K562 (cell line): ENCODE results near the gene TSR3. TPM values are rescaled to one million over a fixed set of nuclear protein-coding genes. Genes with fewer than 3 reads are reported as not detected.

Experiments used
- ATAC-seq: fragments of 200-7000 bp; cut with Tn5 transposase; 3 replicates; pipeline ENCODE4 v1.9.1; 2020; ENCODE audit warnings: moderate library complexity
- BruUV-seq: library from RNA; stranded (reverse); fragments of 400-500 nt; replicated peaks from 2 replicates; lab custom pipeline; 2021; lab: Mats Ljungman, UMichigan
- CTCF ChIA-PET: fragments of 300-600 bp; formaldehyde crosslinking; extraction: SDS; loops from one replicate; lab custom pipeline; 2021; ENCODE audit warnings: low intra/inter-chr PET ratio; lab: Yijun Ruan, JAX
- POLR2A ChIA-PET: fragments of 300-600, 350-650 bp; sonication (Branson Sonifier 250); formaldehyde crosslinking; extraction: SDS; loops from one replicate; lab custom pipeline; 2021; ENCODE audit warnings: antibody characterized with exemption, inconsistent platforms; lab: Yijun Ruan, JAX
- DNase-seq, 4 experiments: peaks; one replicate each; pipeline versions ENCODE4 v3.0.0 to v3.0.0-alpha.2; 2011 to 2018; ENCODE audit warnings: low spot score in 3 of 4, mixed read lengths in 3 of 4; ENCODE audit errors: extremely low read depth in 1 of 4
- FAIRE-seq: peaks from 2 replicates; lab custom pipeline; 2011; peaks lifted over from hg19 to GRCh38; lab: Jason Lieb, UNC
- H2AFZ ChIP-seq: 2 replicates; pipeline ENCODE4 v1.6.0; 2011; ENCODE audit warnings: low read depth, low read length, control low read depth, inconsistent platforms
- H3K27ac ChIP-seq: fragments of 200-600 bp; 3 replicates; pipeline ENCODE4 v1.8.0; 2011; ENCODE audit warnings: low read depth, mild to moderate bottlenecking, control low read depth, inconsistent platforms, low read length, moderate library complexity, mixed read lengths; ENCODE audit errors: extremely low read depth
- H3K27me3 ChIP-seq, 2 experiments: fragments of 300-600 bp in 1 of 2; 2 replicates in 1 of 2; 3 replicates in 1 of 2; pipeline versions ENCODE4 v1.6.0 to v1.8.0; 2011; ENCODE audit warnings: inconsistent platforms in 2 of 2, low read length in 2 of 2, mild to moderate bottlenecking in 1 of 2, mixed read lengths in 1 of 2, moderate library complexity in 1 of 2; ENCODE audit not compliant: control insufficient read depth in 2 of 2, insufficient read depth in 2 of 2
- H3K36me3 ChIP-seq: fragments of 300-600 bp; 3 replicates; pipeline ENCODE4 v1.8.0; 2011; ENCODE audit warnings: mild to moderate bottlenecking, low read length, inconsistent platforms; ENCODE audit not compliant: control insufficient read depth, insufficient read depth
- H3K4me1 ChIP-seq, 2 experiments: fragments of 200-600 bp in 1 of 2; replicated peaks in 1 of 2; 2 replicates in 1 of 2; 3 replicates in 1 of 2; pipeline versions ENCODE4 v1.5.1 to v1.8.0; 2011; ENCODE audit warnings: inconsistent platforms in 2 of 2, low read length in 2 of 2, mild to moderate bottlenecking in 1 of 2, mixed read lengths in 1 of 2, moderate library complexity in 1 of 2; ENCODE audit not compliant: control insufficient read depth in 2 of 2, insufficient read depth in 2 of 2
- H3K4me2 ChIP-seq: 2 replicates; pipeline ENCODE4 v1.6.1; 2011; ENCODE audit warnings: low read length, control low read depth, inconsistent platforms, mixed read lengths; ENCODE audit not compliant: insufficient read depth
- H3K4me3 ChIP-seq: fragments of 200-600 bp; sonication (generic), shearing (Covaris generic); 2 replicates; pipeline ENCODE4 v1.5.1; 2016; ENCODE audit warnings: control low read depth, inconsistent platforms
- H3K79me2 ChIP-seq: fragments of 200-600 bp; 3 replicates; pipeline ENCODE4 v1.8.0; 2011; ENCODE audit warnings: low read length, inconsistent platforms; ENCODE audit not compliant: control insufficient read depth, insufficient read depth
- H3K9ac ChIP-seq, 2 experiments: 2 replicates each; pipeline versions ENCODE4 v1.6.0 to v1.6.1; 2011; ENCODE audit warnings: low read depth in 2 of 2, low read length in 2 of 2, control low read depth in 1 of 2, inconsistent platforms in 1 of 2, mild to moderate bottlenecking in 1 of 2, mixed read lengths in 1 of 2; ENCODE audit not compliant: insufficient read depth in 1 of 2
- H3K9me1 ChIP-seq: one replicate; pipeline ENCODE4 v1.6.0; 2011; ENCODE audit warnings: inconsistent platforms, mild to moderate bottlenecking, low read length, moderate library complexity; ENCODE audit not compliant: control insufficient read depth, insufficient read depth
- H3K9me3 ChIP-seq: replicated peaks from 2 replicates; pipeline ENCODE4 v1.5.1; 2011; ENCODE audit warnings: low read depth, low read length, inconsistent platforms; ENCODE audit not compliant: control insufficient read depth, insufficient read depth
- H4K20me1 ChIP-seq: replicated peaks from 2 replicates; pipeline ENCODE4 v1.6.1; 2011; ENCODE audit warnings: low read length, inconsistent platforms, mixed read lengths; ENCODE audit not compliant: control insufficient read depth, insufficient read depth
- BRF1 ChIP-seq: IDR thresholded peaks from 3 replicates; pipeline ENCODE4 v1.6.1; 2011; ENCODE audit warnings: borderline replicate concordance, mild to moderate bottlenecking; ENCODE audit not compliant: insufficient read length; ENCODE audit errors: extremely low read depth
- CTCF ChIP-seq, 3 experiments: IDR thresholded peaks in 2 of 3; conservative IDR thresholded peaks in 1 of 3; 2 replicates each; pipeline ENCODE4 v1.5.1; 2011 to 2012; ENCODE audit warnings: low read length in 3 of 3, mild to moderate bottlenecking in 3 of 3, control low read depth in 2 of 3, improper control_type of control experiment in 1 of 3, inconsistent platforms in 1 of 3, low read depth in 1 of 3, mixed read lengths in 1 of 3, moderate library complexity in 1 of 3; ENCODE audit not compliant: insufficient read depth in 2 of 3
- GABPB1 ChIP-seq: sonication (generic); formaldehyde crosslinking; IDR thresholded peaks from 2 replicates; pipeline ENCODE4 v1.8.0; 2022; ENCODE audit warnings: mild to moderate bottlenecking, missing genetic modification reagents
- NFIX ChIP-seq: fragments of 250-450 bp; sonication (Bioruptor Pico); IDR thresholded peaks from 2 replicates; pipeline ENCODE4 v1.4.0; 2020; ENCODE audit warnings: low read depth, mild to moderate bottlenecking, moderate library complexity
- NFRKB ChIP-seq: fragments of 450-650 bp; IDR thresholded peaks from 2 replicates; pipeline ENCODE4 v1.6.1; 2016; ENCODE audit warnings: low read depth
- POLR2G ChIP-seq: fragments of 200-400 bp; formaldehyde crosslinking; IDR thresholded peaks from 2 replicates; pipeline ENCODE4 v1.6.1; 2017; ENCODE audit warnings: low read depth, mild to moderate bottlenecking, antibody characterized with exemption, low read length, moderate library complexity
- RBFOX2 ChIP-seq: fragments of 200-400 bp; formaldehyde crosslinking; IDR thresholded peaks from 2 replicates; pipeline ENCODE4 v1.6.1; 2017; ENCODE audit warnings: low read depth, mild to moderate bottlenecking, low read length, moderate library complexity
- RBM15 ChIP-seq: fragments of 200-400 bp; formaldehyde crosslinking; IDR thresholded peaks from 2 replicates; pipeline ENCODE4 v1.6.1; 2018; ENCODE audit warnings: mild to moderate bottlenecking, low read length, moderate library complexity; ENCODE audit not compliant: insufficient read depth
- RBM22 ChIP-seq: fragments of 200-400 bp; formaldehyde crosslinking; IDR thresholded peaks from 2 replicates; pipeline ENCODE4 v1.6.1; 2018; ENCODE audit warnings: low read length, low read depth; ENCODE audit not compliant: poor library complexity, severe bottlenecking
- SAFB ChIP-seq: fragments of 200-400 bp; formaldehyde crosslinking; IDR thresholded peaks from 2 replicates; pipeline ENCODE4 v1.6.1; 2017; ENCODE audit warnings: low read depth, low read length, borderline replicate concordance
- TEAD1 ChIP-seq, 2 experiments: fragments of 450-650 bp in 1 of 2; sonication (generic) in 1 of 2; formaldehyde crosslinking; IDR thresholded peaks; 2 replicates each; pipeline versions ENCODE4 v1.4.0 to v1.8.0; 2020 to 2022; ENCODE audit warnings: mild to moderate bottlenecking in 2 of 2, missing genetic modification reagents in 1 of 2
- ZBTB33 ChIP-seq: sonication (generic); formaldehyde crosslinking; IDR thresholded peaks from 2 replicates; pipeline ENCODE4 v1.8.1; 2023; ENCODE audit warnings: mild to moderate bottlenecking, missing genetic modification reagents
- ZNF197 ChIP-seq: fragments of 200-800 bp; sonication (Bioruptor generic); IDR thresholded peaks from 2 replicates; pipeline ENCODE4 v1.6.1; 2016; ENCODE audit warnings: low read depth, missing genetic modification characterization, missing compliant biosample characterization
- WGBS: fragments of 100-300 bp; shearing (Covaris generic); methylation state at CpG from one replicate; pipeline ENCODE4 v1.1.6; 2016; ENCODE audit warnings: low coverage, mixed read lengths; ENCODE audit not compliant: insufficient coverage; ENCODE audit errors: missing lambda C conversion rate; 5-methylcytosine and 5-hydroxymethylcytosine counted together
- in situ Hi-C: fragments of 300-500 bp; cut with MboI; formaldehyde crosslinking; loops from 4 replicates; pipeline ENCODE4 v1.15.0; 2018; ENCODE audit warnings: inconsistent platforms, mixed read lengths
- intact Hi-C: fragments of 100-400 bp; cut with micrococcal nuclease; formaldehyde crosslinking; loops from 2 replicates; pipeline ENCODE4 v1.14.2; 2022
- polyA plus RNA-seq, 8 experiments: library from polyadenylated mRNA; depleted of rRNA in 4 of 8; stranded (reverse) in 5 of 8; unstranded in 3 of 8; fragments of >200 nt; fragmentation: Nextera tagmentation in 2 of 8; fragmentation: Illumina TruSeq in 1 of 8; extraction: Ambion mirVana in 2 of 8; extraction: Trizol in 1 of 8; gene quantifications; 2 replicates each; pipeline versions ENCODE4 v1.2.1 to v1.2.3, GENCODE V29; 2011 to 2014; ENCODE audit warnings: inconsistent platforms in 1 of 8, missing spikeins in 1 of 8
- total RNA-seq, 7 experiments: library from RNA; depleted of rRNA in 6 of 7; stranded (reverse); fragments of >200 nt in 6 of 7; fragmentation: Illumina TruSeq in 2 of 7; extraction: Trizol in 2 of 7; gene quantifications; 2 replicates each; pipeline versions ENCODE4 v1.2.1 to v1.2.3, GENCODE V29; 2011 to 2021; ENCODE audit warnings: low replicate concordance in 1 of 7

The TSR3 gene
- total and polyA plus RNA-seq, 9 of the 15 experiments (the other 6 are each of a cell fraction or from before 2014, with no cell fraction given), result 1.5 to 74.8 (median 16.5) TPM

GRCh38 chr16:1319041-1319440 is 32.6 kb downstream of the TSR3 start:
- Histone ChIP-seq H3K4me3 (no peak overlapping the region), H3K9me1 (peaks cover 3% of the 10 kb centered on the region), H3K27ac (no peak overlapping the region), H3K4me2 (no peak overlapping the region), H3K79me2 (peaks cover 21% of the 10 kb centered on the region), H3K4me1 (peaks cover 0 to 17% of the 10 kb centered on the region in 2 experiments; a peak in 1 of 5 replicates), H3K9me3 (no peaks in the 10 kb centered on the region), H3K27me3 (no peaks in the 10 kb centered on the region), H3K9ac (peak overlapping the region in 1 of 2 experiments; percentile 2; a peak in 2 of 4 replicates), H4K20me1 (peaks cover 9% of the 10 kb centered on the region; the same call in 1 of the 2 replicates), H2AFZ (no peak overlapping the region), H3K36me3 (peaks cover 93% of the 10 kb centered on the region)
- POLR2A ChIA-PET, result interaction anchor here (0.6 to 1.9 kb wide), 2 partner anchors 12 to 26 kb away, joined by 3 to 5 read pairs; no protein-coding TSS in a partner anchor
- ATAC-seq (peak; percentile 12; the same call in 1 of the 3 replicates), DNase-seq (no peak), FAIRE-seq (no peak)
- CTCF ChIA-PET, result no interaction called here
- WGBS, result 95% methylated on average over 32 of the region's 33 CpGs
- BruUV-seq, result no TSS peak
- intact Hi-C loops (no loop called here), in situ Hi-C loops (no loop called here)
- TF ChIP-seq ZNF197 (CRISPR knock-in tag) (no peak), RBFOX2 (peak; percentile 66), RBM15 (no peak), NFRKB (no peak), ZBTB33 (peak; percentile 96), BRF1 (no peak), NFIX (no peak), POLR2G (peak; percentile 79), SAFB (peak; percentile 42; the same call in 1 of the 2 replicates), GABPB1 (CRISPR knock-in tag) (no peak), CTCF (IDR thresholded peaks at IDR 0.05 in 2 of 3, conservative IDR thresholded peaks at IDR 0.05 in 1 of 3; ENCODE audit: insufficient read depth in 2 of 3, low read depth in 1 of 3, low read length in 3 of 3) (0 out of 6 replicates have a peak, but pooled peaks of 1 of the 3 experiments have one; percentile 8), TEAD1 (CRISPR knock-in tag; IDR thresholded peaks at IDR 0.05) (peak in 1 of 2 experiments; percentile 23; a peak in 1 of 4 replicates), RBM22 (peak; percentile 73)
